ENCODE measurements around the gene ZC3H18. TPM values are rescaled to one million over a fixed set of nuclear protein-coding genes. Genes with fewer than 3 reads are reported as not detected.

The ZC3H18 gene
- total RNA-seq, 1 donor from 2014 or later = 88.5 TPM

DNA sequence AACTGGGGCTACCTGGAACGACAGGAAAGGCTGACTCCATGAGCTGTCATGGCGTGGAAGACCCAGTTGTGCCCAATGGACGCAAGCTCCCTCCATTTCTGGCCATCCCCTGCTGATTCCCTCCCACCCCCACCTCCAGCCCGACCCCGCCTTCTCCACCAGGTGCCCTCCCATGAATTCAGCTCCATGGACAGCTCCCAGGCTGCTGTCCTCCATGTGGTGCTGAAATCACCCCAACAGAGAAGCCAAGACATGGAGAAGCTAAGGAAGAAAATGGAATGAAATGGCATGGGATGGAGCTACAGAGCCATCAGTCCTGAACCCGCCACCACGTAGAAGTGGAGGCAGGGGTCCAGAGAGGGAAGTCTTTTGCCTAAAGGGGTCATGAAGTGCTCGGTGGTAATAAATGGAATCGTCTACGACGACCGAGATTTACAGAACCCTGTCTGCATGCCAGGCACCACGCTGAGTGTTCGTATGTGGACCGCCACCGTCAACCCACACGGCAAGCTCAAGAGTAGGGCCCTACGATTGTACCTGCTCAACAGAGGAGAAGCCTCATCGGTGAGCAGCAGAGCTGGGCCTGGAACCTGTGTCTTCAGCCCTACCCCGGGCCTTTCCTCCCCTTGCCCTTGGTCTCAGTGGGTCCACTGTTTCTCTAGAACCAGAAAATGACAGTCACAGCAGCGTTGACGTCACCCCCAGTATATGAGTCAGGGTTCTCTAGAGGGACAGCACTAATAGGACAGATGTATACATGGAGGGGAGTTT, 9.3 kb upstream of the ZC3H18 start:
- Mint-ChIP-seq H3K4me3 (no peak overlapping the region), H3K27ac (ENCODE audit: unreplicated experiment) (no peak overlapping the region), H3K36me3 (ENCODE audit: low read depth) (no peaks in the 10 kb centered on the region), H3K27me3 (ENCODE audit: low read depth) (no peaks in the 10 kb centered on the region), H3K4me1 (peaks cover 15% of the 10 kb centered on the region), H3K9me3 (no peaks in the 10 kb centered on the region)
- no peak for DNase-seq (ENCODE audit: low read depth, low spot score)
- TF ChIP-seq, protein P1, sequence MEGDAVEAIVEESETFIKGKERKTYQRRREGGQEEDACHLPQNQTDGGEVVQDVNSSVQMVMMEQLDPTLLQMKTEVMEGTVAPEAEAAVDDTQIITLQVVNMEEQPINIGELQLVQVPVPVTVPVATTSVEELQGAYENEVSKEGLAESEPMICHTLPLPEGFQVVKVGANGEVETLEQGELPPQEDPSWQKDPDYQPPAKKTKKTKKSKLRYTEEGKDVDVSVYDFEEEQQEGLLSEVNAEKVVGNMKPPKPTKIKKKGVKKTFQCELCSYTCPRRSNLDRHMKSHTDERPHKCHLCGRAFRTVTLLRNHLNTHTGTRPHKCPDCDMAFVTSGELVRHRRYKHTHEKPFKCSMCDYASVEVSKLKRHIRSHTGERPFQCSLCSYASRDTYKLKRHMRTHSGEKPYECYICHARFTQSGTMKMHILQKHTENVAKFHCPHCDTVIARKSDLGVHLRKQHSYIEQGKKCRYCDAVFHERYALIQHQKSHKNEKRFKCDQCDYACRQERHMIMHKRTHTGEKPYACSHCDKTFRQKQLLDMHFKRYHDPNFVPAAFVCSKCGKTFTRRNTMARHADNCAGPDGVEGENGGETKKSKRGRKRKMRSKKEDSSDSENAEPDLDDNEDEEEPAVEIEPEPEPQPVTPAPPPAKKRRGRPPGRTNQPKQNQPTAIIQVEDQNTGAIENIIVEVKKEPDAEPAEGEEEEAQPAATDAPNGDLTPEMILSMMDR (conservative IDR thresholded peaks at IDR 0.05) = no peak

DNA sequence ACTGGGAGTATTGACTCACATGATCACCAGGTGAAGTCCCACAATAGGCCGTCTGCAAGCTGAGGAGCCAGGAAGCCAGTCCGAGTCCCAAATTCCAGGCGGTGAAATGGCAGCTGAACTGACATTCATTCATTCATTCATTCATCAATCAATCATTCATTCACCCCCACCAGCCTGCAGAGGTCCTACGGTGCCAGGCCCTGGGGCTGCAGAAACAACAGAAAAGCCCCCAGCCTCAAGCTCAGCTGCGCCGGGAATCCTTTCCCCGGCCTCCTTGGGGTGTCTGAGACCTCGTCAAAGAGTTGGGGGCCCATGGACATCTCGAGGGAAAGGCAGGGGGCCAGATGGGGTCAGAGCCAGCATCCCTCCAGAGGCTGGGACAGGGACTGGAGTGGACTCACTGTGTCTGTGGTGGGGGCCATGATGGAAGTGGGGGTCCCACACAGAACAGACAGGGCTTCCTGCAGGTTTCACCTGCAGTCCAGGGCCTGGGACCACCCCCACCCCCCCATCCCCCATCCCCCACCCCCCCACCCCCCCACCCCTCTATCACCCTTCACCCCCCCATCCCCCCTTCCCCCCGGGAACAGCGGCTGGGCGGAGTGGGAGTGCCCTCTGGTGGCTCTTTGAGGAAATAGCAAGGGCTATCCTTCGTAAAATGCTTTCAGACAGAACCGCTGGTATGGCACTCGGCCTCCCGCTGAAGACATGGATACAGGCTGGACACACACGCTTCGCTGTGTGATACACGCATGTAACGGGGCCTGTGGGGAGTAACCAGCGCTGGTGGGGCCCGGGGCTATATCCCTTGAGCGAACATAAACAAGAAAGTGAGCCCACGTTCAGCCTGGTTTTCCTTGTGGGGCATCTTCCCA, 8.5 kb upstream of the ZC3H18 start:
- Mint-ChIP-seq H3K27ac (ENCODE audit: unreplicated experiment) (peak overlapping the region; percentile 64), H3K9me3 (no peaks in the 10 kb centered on the region), H3K36me3 (ENCODE audit: low read depth) (no peaks in the 10 kb centered on the region), H3K4me3 (peak overlapping the region; percentile 80), H3K4me1 (peaks cover 23% of the 10 kb centered on the region), H3K27me3 (ENCODE audit: low read depth) (no peaks in the 10 kb centered on the region)
- TF ChIP-seq, protein P1 (conservative IDR thresholded peaks at IDR 0.05) = peak; percentile 68
- DNase-seq (ENCODE audit: low read depth, low spot score) = peak; percentile 43

DNA sequence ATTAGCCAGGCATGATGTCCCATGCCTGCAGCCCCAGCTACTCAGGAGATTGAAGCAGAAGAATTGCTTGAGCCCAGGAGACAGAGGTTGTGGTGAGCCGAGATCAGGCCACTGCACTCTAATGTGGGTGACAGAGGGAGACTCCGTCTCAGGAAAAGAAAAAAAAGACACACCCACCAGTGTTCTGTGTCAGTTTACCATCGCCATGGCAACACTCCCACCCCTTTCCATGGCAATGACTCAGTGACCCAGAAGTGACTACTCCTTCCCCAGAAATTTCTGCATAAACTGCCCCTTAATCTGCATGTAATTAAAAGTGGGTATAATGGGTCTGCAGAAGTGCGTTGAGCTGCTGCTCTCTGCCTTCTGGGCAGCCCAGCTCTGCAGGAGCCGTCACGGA, 4.0 kb upstream of the ZC3H18 start:
- Mint-ChIP-seq H3K4me1 (peaks cover 24% of the 10 kb centered on the region), H3K9me3 (no peaks in the 10 kb centered on the region), H3K4me3 (peak overlapping the region; percentile 51), H3K27ac (ENCODE audit: unreplicated experiment) (no peak overlapping the region), H3K27me3 (ENCODE audit: low read depth) (no peaks in the 10 kb centered on the region), H3K36me3 (ENCODE audit: low read depth) (no peaks in the 10 kb centered on the region)
- TF ChIP-seq, protein P1 (conservative IDR thresholded peaks at IDR 0.05) = no peak
- DNase-seq (ENCODE audit: low read depth, low spot score) = no peak

DNA sequence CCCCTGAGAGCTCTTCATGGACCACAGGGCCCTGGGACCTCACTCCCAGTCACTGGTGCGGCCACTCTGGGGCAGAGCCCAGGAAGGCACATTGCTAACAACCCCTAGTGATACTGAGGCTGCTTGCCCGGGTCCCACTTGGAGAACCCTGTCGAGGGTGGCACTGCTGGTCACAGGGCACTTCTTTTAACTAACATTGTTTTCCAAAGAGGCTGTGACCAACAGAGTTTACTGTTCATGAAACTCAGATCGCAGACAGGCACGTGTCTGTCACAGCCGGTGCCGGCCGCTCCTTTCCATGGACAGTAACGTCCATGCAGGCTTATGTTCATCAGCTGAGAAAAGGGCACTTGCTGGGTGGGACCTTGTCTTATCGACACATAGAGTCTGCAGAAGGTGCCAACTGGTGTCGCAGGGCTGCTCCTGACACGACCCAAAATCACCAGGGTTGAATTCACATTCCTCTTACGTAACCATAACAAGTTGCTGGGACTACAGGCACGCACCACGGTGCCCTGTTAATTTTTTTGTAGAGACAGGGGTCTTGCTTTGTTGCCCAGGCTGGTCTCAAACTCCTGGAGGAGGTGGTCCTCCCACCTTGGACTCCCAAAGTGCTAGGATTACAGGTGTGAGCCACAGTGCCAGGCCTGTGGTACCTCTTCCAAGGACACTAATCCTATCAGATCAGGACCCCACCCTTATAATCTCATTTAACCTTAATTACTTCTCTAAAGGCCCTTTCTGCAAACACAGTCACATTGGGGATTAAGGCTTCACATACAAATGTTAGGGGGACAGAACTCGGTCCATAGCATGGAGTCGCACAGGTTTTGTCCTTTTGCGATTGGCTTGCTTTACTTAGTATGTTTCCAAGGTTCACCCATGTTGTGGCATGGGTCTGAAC, 1.2 kb upstream of the ZC3H18 start:
- Mint-ChIP-seq H3K4me3 (peak overlapping the region; percentile 83), H3K27ac (ENCODE audit: unreplicated experiment) (no peak overlapping the region), H3K27me3 (ENCODE audit: low read depth) (no peaks in the 10 kb centered on the region), H3K36me3 (ENCODE audit: low read depth) (peaks cover 3% of the 10 kb centered on the region), H3K4me1 (peaks cover 33% of the 10 kb centered on the region), H3K9me3 (no peaks in the 10 kb centered on the region)
- TF ChIP-seq, protein P1 (conservative IDR thresholded peaks at IDR 0.05) = no peak
- no peak for DNase-seq (ENCODE audit: low read depth, low spot score)

DNA sequence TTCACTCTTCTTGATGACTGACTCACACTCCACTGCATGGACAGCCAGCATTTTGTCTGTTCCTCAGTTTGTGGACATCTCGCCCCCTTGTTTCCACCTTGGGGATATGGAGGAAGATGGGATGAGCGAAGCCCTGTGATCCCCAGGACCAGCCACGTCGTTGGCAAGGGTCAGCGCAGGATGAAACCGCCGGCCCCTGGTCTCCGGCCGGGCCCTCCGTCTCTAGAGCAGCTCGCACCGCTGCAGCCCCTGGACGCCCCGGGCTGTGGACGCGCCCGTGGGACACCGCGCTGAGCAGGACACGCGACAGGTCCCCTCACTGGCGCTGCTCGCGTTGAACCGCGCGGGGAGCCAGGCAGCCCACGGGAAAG, 604 bp upstream of the ZC3H18 start:
- H3K27me3 Mint-ChIP-seq (ENCODE audit: low read depth) = no peaks in the 10 kb centered on the region
- TF ChIP-seq, protein P1 (conservative IDR thresholded peaks at IDR 0.05) = no peak
- no peak for DNase-seq (ENCODE audit: low read depth, low spot score)
- H3K4me1 Mint-ChIP-seq = peaks cover 33% of the 10 kb centered on the region
- H3K36me3 Mint-ChIP-seq (ENCODE audit: low read depth) = peaks cover 3% of the 10 kb centered on the region
- H3K9me3 Mint-ChIP-seq = no peaks in the 10 kb centered on the region
- H3K27ac Mint-ChIP-seq (ENCODE audit: unreplicated experiment) = no peak overlapping the region
- peak overlapping the region; percentile 83 for H3K4me3 Mint-ChIP-seq

Data from neural crest cell (in vitro differentiated cells).